ENCODE results near the gene SBF1. TPM values are rescaled to one million over a fixed set of nuclear protein-coding genes. Genes with fewer than 3 reads are reported as not detected.

The SBF1 gene
- total and polyA plus RNA-seq, 2 donors (not counting 1 experiment from before 2014, with no cell fraction given), result 110 to 254 TPM

DNA sequence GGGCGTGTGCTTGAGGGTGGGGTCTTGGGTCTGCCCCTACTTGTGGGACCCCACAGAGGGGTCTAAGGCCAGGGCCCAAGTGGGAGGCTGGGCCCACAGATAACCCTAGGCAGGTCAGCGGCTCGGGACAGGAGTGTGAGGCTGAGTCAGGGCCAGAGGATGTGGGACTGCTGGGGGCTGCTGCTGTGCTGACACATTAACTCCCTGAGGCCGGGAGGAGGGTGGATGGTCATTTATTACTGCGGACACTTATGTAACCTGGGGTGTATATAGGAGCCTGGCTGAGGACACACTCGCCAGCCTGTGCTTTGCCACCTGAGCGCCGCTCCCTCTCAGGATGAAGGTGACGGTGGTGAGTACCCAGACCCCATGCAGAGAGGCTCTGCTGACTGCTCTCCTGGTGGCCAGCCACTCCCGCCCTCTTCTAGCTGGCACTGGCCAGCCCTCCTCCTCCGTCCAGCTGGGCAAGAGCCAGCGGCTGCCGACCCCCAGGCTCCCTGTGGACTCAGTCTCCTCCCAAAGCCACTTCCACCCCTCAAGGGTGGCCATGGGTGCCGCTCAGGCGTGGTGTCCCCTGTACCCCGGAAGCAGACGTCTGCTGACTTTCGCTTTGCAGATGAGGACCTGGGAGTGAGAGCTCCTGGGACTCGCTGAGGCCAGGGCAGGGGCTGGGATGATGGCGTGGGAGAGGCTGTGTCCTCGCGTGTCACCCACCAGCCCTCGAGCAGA, 11.9 kb upstream of the SBF1 start, which contains the start of gene MIOX:
TSS of gene MIOX (plus strand) at position 299 of the 729 bp plus-strand sequence. CDS start at position 338, 39 bp downstream.
- CTCF ChIA-PET, result interaction anchor here (1.1 to 2.0 kb wide), 3 partner anchors 17 to 158 kb away, joined by 3 to 4 read pairs (median 3); partner anchors contain the start of gene SCO2
- Mint-ChIP-seq H3K9me3 (ENCODE audit: insufficient read depth) (no peaks in the 10 kb centered on the region), H3K4me1 (peaks cover 24% of the 10 kb centered on the region), H3K4me3 (no peak within 1 kb of the TSS), H3K27me3 (no peaks in the 10 kb centered on the region), H3K27ac (peak within 1 kb of the TSS; percentile 15)
- Histone ChIP-seq H3K27ac (ENCODE audit: low read length in 2 of 2) (no peak within 1 kb of the TSS), H4K20me1 (ENCODE audit: control insufficient read depth, insufficient read depth, low read length, poor library complexity, severe bottlenecking) (peaks cover 5% of the 10 kb centered on the region), H3K9me3 (ENCODE audit: control extremely low read depth in 1 of 3, control insufficient read depth in 2 of 3, insufficient read depth in 1 of 3, low read length in 2 of 3) (no peaks in the 10 kb centered on the region), H3K4me1 (ENCODE audit: control insufficient read depth in 2 of 2, insufficient read depth in 2 of 2, low read length in 2 of 2) (peaks cover 18 to 34% of the 10 kb centered on the region in 2 donors), H3K9ac (ENCODE audit: low read length) (no peak within 1 kb of the TSS), H2AFZ (ENCODE audit: insufficient read depth, low read depth, low read length, poor library complexity, severe bottlenecking) (no peak within 1 kb of the TSS), H3K36me3 (replicated peaks in 1 of 2; ENCODE audit: control extremely low read depth in 1 of 2, control insufficient read depth in 1 of 2, extremely low read depth in 1 of 2, insufficient read depth in 2 of 2, low read length in 1 of 2) (no peaks in the 10 kb centered on the region), H3K79me2 (ENCODE audit: control insufficient read depth, insufficient read depth, low read length) (peaks cover 4% of the 10 kb centered on the region), H3K27me3 (replicated peaks in 1 of 4; ENCODE audit: control extremely low read depth in 1 of 4, control insufficient read depth in 3 of 4, insufficient read depth in 4 of 4, low read length in 3 of 4) (peaks cover 0 to 22% (median 6%) of the 10 kb centered on the region in 4 experiments), H3K4me2 (replicated peaks; ENCODE audit: low read depth, low read length, poor library complexity, severe bottlenecking) (peak within 1 kb of the TSS; percentile 17), H3K4me3 (ENCODE audit: control extremely low read depth in 1 of 5, extremely low read depth in 1 of 5, insufficient read depth in 1 of 5, low read depth in 2 of 5, low read length in 4 of 5) (no peak within 1 kb of the TSS)
- intact Hi-C loops (cut with micrococcal nuclease), result no loop called here
- ATAC-seq (ENCODE audit: low read depth) (no peak), DNase-seq (no peak)
- TF ChIP-seq EZH2 (IDR thresholded peaks at IDR 0.05; ENCODE audit: borderline replicate concordance, insufficient read depth, low read depth, low read length, poor library complexity, severe bottlenecking), result no peak
- TF ChIP-seq, protein P1, sequence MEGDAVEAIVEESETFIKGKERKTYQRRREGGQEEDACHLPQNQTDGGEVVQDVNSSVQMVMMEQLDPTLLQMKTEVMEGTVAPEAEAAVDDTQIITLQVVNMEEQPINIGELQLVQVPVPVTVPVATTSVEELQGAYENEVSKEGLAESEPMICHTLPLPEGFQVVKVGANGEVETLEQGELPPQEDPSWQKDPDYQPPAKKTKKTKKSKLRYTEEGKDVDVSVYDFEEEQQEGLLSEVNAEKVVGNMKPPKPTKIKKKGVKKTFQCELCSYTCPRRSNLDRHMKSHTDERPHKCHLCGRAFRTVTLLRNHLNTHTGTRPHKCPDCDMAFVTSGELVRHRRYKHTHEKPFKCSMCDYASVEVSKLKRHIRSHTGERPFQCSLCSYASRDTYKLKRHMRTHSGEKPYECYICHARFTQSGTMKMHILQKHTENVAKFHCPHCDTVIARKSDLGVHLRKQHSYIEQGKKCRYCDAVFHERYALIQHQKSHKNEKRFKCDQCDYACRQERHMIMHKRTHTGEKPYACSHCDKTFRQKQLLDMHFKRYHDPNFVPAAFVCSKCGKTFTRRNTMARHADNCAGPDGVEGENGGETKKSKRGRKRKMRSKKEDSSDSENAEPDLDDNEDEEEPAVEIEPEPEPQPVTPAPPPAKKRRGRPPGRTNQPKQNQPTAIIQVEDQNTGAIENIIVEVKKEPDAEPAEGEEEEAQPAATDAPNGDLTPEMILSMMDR (IDR thresholded peaks at IDR 0.05), result no peak
- 81% methylated on average over 23 of the region's 23 CpGs for WGBS (ENCODE audit: insufficient coverage)
- POLR2A ChIA-PET, result no interaction called here

Data from B cell (primary cell).